Lower leg skin (tissue), 4 donors: ENCODE measurements around the gene RASA2. TPM values are rescaled to one million over a fixed set of nuclear protein-coding genes. Genes with fewer than 3 reads are reported as not detected.

Experiments used
- DNase-seq, 2 donors: peaks; one replicate each; pipeline ENCODE4 v3.0.0-alpha.2; 2019; ENCODE audit warnings: low spot score in 2 of 2
- H3K4me3 ChIP-seq: fragments of 200-600 bp; sonication (generic); 2 replicates; pipeline ENCODE4 v1.5.1; 2017; ENCODE audit warnings: mild to moderate bottlenecking, low read depth; ENCODE audit not compliant: poor library complexity, severe bottlenecking
- CTCF ChIP-seq, 3 donors: fragments of 450-650 bp; IDR thresholded peaks; one replicate each; pipeline ENCODE4 v1.5.1; 2016; ENCODE audit warnings: antibody characterized with exemption in 3 of 3, mild to moderate bottlenecking in 3 of 3, moderate library complexity in 2 of 3
- POLR2A ChIP-seq, 2 donors: fragments of 450-650 bp; IDR thresholded peaks; one replicate each; pipeline ENCODE4 v1.6.1; 2016 to 2017; ENCODE audit warnings: antibody characterized with exemption in 2 of 2, mild to moderate bottlenecking in 1 of 2, moderate library complexity in 1 of 2
- WGBS, 2 donors: methylation state at CpG; one replicate each; pipeline ENCODE4 v1.1.5; 2018; 5-methylcytosine and 5-hydroxymethylcytosine counted together
- intact Hi-C: fragments of 100-400 bp; cut with DNase I; formaldehyde crosslinking; loops from one replicate; pipeline ENCODE4 v1.15.0; 2023; ENCODE audit warnings: low total_unique reads
- total RNA-seq, 4 donors: library from RNA; depleted of rRNA; stranded (reverse); fragments of >200 nt; gene quantifications; one replicate each; pipeline ENCODE4 v1.1.0, GENCODE V29; 2016

RASA2 gene
- total RNA-seq, 4 donors from 2014 or later: 18.7 to 46.2 (median 21.2) TPM

- 92 to 98% methylated on average over 15 of the region's 15 CpGs for WGBS, 2 donors
- no peak for TF ChIP-seq CTCF (IDR thresholded peaks at IDR 0.05)
- TF ChIP-seq POLR2A (IDR thresholded peaks at IDR 0.05): no peak
- no peak for DNase-seq
- H3K4me3 ChIP-seq: no peak overlapping the region
- intact Hi-C loops: no loop called here
Measured at GRCh38 chr3:141442914-141443313, 43.9 kb upstream of the RASA2 start.

DNA sequence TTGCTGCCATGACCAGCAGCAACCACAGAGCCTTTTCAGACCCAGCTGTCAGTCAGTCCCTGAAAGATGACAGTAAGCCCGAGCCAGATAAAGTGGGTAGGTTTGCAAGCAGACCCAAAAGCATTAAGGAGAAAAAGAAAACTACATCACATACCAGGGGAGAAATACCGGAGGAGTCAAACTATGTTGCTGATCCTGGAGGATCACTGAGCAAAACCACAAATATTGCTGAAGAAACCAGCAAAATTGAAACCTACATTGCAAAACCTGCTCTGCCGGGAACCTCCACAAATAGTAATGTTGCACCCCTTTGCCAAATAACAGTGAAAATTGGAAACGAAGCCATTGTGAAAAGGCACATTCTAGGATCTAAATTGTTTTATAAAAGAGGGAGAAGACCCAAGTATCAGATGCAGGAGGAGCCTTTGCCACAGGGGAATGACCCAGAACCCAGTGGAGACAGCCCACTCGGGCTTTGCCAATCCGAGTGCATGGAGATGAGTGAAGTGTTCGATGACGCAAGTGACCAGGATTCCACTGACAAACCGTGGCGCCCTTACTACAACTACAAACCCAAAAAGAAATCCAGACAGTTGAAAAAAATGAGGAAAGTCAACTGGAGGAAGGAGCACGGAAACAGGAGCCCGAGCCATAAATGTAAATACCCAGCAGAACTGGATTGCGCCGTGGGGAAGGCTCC, 42.1 kb upstream of the RASA2 start:
- TF ChIP-seq POLR2A (IDR thresholded peaks at IDR 0.05): no peak
- TF ChIP-seq CTCF (IDR thresholded peaks at IDR 0.05): no peak
- intact Hi-C loops: loop anchor here (5.0 kb wide), 1 partner anchor 82 kb away; no protein-coding TSS in a partner anchor
- WGBS, 2 donors: 89 to 96% methylated on average over 14 of the region's 14 CpGs

DNA sequence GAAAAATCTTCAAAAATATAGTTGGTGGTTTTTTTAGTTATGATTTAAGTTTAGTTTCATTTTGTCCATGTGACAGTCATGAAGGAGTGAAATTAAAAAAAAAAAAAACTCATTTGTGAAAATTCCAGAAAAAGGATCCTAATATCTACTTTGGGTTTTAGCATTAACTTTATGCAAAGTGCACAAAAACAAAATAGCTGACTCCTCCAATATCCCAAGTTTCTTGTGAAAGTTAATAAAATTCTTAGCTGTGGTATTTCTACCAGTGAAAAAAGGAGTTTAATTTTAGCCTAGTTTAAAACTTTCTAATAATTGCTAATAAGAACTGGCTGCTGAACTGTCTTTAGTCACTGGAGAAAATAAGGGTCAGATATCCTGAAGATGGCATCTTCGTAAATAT, 40.8 kb upstream of the RASA2 start:
- WGBS, 2 donors: 91 to 100% methylated on average over 1 of the region's 1 CpG
- H3K4me3 ChIP-seq: no peak overlapping the region
- DNase-seq: no peak
- intact Hi-C loops: loop anchor here (5.0 kb wide), 1 partner anchor 84 kb away; no protein-coding TSS in a partner anchor
- TF ChIP-seq CTCF (IDR thresholded peaks at IDR 0.05) (no peak), POLR2A (IDR thresholded peaks at IDR 0.05) (no peak)

More for the DNA sequence above, 42.1 kb upstream of the RASA2 start:
- no peak for DNase-seq
- no peak overlapping the region for H3K4me3 ChIP-seq

GRCh38 chr3:141446737-141447136, 40.1 kb upstream of the RASA2 start:
- no peak for TF ChIP-seq CTCF (IDR thresholded peaks at IDR 0.05)
- no peak for TF ChIP-seq POLR2A (IDR thresholded peaks at IDR 0.05)
- intact Hi-C loops: loop anchor here (5.0 kb wide), 1 partner anchor 84 kb away; no protein-coding TSS in a partner anchor
- no peak for DNase-seq
- H3K4me3 ChIP-seq: no peak overlapping the region

GRCh38 chr3:141447383-141447782, 39.4 kb upstream of the RASA2 start:
- intact Hi-C loops: loop anchor here (5.0 kb wide), 1 partner anchor 85 kb away; no protein-coding TSS in a partner anchor
- TF ChIP-seq CTCF (IDR thresholded peaks at IDR 0.05) (no peak), POLR2A (IDR thresholded peaks at IDR 0.05) (no peak)

More at GRCh38 chr3:141447383-141447782, 39.4 kb upstream of the RASA2 start:
- 93 to 95% methylated on average over 6 of the region's 6 CpGs for WGBS, 2 donors
- DNase-seq: no peak
- H3K4me3 ChIP-seq: no peak overlapping the region
